GM18867 (cell line): Measurements from ENCODE around the gene CPXM1.

Source experiments
- ATAC-seq: cut with Tn5 transposase; IDR thresholded peaks from one replicate; pipeline ENCODE4 v1.9.1; 2021; ENCODE audit warnings: mild to moderate bottlenecking, moderate library complexity; ENCODE audit not compliant: unreplicated experiment

Gene CPXM1

DNA sequence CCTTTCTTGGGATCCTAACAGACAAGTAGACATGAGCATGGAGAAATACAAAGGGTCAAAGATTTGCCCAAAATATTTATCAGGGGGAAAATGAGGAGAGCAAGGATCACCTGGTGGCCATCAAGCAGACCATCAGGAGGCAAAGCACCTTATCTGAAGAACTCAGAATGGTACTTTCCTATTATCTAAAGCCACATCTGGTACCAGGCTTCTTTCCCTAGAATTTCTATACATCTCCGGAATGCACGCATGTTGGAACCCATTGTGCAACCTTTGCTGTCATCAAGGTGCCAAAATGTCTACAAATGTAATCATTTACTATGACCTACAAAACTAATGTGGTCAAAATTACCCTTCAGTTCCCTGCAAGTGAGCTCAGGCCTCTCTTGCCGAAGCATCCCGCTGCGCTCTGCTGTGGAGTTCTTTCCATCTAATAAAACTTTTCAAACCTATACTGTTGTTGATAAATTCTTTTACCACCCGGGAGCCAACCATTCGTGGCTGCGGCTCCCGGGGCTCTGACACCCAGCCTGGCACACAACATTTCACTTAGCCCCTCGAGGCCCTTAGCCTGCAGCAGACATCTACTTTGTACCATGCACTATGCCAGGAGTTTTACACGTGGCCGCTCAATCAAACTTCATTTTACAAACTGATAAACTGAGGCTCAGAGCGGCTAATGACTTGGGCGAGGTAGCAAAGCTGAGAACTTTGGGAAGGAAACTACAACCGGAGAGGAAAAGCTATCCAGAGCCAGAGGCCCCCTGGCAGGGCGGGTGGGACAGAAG is 3.8 kb upstream of the CPXM1 start:
- no peak for ATAC-seq

DNA sequence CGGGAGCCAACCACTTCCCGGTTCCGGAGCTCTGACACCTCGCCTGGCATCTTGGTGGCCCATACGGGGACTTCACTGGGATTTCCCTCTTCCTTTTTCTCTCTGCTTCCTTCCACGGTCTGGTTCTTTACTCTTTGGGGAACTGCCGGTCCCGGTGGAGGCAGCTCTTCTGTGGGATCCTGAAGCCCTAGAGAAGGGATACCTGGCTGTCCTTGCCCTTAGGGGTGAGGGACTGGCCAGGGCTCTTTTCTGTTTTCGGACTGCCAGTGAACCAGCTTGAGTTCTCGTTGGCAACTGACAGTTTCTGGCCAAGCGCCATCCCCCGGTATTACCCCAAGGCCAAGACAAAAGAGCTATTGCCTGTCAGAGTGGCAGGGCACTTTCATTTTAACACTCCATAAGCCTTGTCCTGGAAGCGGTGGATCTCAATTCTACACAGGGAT is 880 bp upstream of the CPXM1 start:
- no peak for ATAC-seq

DNA sequence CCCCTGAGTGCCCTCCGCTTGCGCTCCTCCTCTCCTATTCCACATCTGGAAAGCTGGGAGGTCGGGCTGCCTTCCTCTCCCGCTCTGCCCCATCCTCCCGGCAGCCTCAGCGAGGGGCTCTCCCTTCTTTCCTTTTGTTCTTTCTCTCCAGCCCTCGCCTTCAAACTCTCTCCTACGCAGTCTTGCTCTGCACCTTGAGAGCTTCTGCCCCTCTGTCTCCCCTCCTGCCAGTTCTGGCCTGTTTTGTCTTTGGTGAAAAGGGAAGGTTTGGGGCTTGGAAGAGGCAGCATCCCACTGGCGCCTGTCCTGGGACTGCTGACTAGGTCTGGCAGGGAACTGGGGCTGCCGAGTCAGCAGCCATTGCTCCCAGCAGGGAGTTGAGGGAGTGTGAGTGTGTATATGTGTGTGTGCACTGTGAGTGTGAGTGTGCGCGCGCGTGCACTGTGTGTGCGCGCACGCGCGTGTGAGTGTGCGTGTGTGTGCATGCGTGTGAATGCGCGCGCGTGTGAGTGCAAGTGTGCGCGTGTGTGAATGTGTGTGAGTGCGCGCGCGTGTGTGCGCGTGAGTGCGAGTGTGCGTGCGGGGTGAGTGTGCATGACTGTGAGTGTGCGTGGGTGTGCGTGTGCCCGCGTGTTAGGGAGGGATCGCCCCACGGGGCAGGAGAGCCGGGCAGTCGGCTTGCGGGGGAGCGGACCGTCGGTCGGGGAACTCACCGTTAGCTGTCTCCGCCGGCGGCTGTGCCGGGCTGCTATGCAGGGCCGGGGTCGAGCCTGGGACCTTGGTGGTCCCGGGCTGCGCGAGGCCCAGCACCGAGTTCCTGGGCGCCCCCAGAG is 523 bp downstream of the CPXM1 start:
- no peak for ATAC-seq

DNA sequence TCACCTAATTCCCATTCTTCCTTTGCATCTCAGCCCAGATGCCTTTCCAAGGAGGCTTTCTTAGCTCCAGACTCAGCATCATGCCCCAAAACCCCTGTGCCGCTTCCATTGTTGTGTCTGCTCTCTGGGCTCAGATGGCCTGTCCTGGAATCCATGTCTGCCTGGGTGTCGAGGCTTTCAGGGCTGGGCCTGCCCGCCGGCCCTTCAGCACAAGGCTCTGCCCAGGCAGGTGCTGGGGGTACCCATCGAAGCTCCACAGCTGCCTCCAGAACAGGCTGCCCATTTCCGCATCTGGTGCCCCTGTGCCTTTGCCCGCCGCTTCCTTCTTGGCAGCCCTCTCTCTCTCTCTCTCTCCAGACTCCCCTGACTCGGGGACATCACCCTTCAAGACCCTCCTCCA is 1.2 kb downstream of the CPXM1 start:
- no peak for ATAC-seq

DNA sequence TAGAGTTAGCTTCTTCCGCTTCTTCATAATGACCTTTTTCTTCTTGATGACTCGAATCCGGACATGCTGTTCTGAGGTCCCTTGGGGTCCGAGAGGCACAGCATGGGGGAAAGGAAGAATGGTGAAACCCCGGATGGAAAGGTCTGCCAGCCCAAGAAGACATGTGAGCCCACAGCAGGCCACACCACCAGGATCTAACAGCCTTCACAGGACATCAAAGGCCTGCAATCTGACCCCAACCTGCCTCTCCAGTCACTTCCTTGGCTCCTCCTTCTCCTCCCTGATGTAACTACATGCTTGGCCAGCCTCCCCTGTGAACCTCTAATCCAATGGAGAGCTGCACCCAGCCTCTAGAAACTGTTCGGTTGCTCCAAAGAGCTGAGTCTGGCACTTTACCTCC is 1.6 kb downstream of the CPXM1 start:
- ATAC-seq: no peak

DNA sequence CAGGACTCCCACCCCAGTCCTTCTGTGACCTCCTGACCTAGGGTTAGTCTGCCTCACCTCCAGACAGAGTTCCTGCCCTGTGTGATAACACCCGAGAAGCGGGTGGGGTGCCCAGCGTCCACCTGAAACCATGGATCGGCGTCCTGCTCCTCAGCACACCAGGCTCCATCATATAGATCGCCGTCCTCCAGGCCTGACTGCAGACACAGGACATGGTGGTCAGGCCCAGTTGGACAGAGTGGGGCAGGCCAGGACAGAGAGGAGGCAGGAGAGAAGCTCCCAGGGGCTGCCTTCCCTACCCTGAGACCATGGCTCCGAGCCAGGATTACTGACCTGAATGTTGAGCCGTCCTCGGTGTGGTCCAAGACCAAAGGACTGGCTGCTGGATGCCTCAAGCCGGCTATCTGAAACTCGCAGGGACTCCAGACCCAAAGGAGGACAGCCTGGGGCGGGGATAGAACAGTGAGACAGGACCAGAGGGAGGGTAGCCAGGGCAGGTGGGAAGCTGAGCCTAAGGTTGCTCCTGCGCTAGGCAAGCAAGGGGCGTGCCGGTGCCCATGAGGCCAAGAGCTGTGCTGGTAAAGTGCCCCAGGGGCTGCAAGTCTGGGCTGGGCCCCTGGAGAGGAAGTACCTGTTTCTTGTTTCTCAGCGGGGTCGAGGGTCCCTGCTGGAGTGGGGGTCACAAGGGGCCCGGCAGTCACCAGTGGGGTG is 2.2 kb downstream of the CPXM1 start:
- no peak for ATAC-seq

DNA sequence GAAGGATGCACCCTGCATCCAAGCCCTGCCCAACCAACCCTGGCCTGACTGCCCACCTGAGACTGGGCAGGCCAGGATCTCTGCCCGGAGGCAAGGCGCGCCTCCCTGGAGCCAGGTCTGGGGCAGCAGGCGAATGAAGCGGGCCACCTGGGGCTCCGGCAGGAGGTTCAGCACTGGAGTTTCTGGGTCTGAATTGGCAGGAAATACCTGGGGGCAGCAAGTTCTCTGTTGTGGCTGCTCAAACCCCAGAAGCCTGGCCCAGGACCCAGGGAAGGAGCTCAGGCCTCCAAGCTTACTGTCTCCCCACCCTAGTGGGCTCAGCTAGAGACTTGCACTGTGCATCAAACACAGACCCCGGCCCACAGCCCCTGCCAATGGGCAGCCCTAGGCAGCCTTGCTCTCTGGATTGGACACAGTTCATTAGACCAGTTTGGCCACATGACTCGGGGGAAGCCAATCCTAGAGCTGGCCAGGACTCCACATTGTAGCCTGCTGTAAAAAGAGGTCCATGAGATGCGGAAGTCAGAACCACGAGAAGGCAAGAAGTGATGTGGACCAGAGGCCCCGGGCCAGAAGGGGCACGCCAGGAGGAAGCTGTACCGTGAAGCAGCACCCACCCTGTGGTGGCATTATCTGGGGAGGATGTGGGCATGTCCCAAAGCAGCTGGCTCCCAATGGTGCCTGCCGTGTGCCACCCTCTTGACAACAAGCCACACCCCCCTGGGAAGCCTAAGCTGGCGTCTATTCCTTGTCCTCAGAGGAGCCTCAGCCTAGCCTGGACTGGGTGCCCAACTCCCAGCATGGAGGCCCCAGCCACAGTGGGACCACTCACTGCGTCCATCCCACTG is 3.1 kb downstream of the CPXM1 start:
- no peak for ATAC-seq

DNA sequence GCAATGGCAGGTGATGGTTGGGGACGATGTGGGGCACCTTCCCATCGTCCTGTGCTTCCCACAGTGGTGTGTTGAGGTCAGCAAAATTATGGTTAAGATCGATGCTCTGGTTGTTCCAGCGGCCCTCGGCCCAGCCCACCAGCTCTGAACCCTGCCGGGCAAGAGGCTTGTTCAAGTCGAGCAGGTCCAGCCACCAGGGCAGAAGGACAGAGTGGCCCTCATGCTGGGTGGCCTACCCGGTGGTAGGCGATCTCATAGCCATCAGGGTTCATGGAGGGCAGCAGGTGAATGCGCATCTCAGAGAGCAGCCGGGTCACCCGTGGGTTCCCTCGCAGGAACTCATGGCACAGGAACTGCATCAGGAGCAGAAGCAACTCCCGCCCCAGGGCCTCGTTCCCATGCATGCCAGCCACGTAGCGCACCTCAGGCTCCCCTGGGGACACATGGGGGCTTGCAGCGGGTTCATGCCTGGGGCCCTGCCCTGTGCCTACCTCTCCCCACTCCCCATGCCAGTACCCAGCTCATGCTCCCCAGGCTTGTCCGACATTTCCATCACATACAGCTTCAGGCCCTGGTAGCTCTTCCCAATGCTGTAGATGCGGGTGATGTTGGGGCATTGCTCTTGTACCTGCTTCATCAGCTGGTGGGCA is 4.3 kb downstream of the CPXM1 start:
- no peak for ATAC-seq

DNA sequence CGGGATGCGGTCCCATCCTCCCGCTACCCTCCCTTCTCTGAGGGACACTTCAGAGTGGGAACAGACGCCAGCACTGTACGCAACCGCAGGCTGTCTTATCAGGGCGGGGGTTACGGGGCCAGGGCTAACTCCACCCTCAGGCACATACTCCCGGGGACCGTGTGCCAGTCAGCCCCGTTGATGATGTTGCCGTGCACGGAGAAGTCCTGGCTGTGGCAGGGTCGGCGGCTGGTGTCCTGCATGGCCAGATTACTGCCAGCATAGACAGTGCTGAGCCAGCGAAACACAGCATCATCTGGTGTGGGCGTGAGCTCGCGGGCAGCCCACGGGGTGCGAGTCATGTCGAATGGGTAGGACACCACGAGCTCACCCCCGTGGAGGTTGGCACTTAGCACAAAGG is 5.0 kb downstream of the CPXM1 start:
- no peak for ATAC-seq

DNA sequence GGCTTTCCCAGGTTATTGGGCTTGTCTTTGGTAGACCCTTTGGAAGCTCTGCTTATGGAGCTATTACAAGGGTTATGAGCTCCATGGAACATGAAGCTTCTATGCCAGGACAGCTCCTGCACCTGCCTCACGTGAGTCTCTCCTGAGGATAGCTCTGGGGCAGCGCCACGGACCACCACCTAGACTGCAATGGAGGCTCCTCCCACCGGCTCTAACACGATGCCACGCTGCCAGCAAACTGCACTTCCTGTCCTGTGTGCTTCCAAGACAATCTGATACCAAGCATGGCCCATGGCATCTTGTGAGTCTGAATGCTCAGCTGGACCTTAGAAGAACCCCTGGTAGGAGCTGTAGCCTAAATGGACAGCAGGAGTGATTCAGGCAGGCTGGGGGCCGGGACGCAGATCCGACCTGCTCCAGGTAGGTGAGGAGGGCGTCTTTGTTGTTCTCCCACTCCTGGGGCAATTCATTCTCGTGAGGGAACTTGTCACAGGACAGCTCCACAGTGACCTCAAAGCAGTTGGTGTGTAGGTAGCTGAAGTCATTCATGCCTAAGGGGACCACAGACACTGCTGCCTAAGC is 5.5 kb downstream of the CPXM1 start:
- ATAC-seq: no peak

DNA sequence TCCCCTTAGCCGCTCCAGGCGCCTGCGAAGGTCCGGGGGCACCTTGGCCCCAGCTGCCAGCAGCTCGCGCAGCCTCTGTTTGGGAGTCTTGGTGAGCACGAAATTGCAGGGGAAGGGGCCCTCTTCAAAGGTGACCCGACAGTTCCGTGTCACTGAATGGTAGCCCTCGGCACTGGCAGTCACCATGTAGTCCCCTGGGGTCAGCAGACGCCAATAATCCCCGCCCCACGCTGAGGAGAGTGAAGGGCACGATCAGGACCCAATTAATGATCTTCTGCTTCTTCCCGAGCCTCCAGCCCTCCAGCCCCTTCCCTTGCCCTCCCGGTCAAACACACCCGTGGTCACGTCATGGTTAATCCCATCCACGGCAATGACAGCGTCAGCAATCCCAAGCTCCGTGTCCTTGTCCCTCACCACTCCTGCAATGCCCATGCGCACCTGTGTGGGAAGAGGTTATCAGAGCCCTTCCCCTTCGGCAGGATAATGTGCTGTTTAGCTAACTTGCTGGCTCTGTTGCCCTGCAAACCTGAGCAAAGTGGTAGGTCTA is 6.2 kb downstream of the CPXM1 start:
- ATAC-seq: no peak

DNA sequence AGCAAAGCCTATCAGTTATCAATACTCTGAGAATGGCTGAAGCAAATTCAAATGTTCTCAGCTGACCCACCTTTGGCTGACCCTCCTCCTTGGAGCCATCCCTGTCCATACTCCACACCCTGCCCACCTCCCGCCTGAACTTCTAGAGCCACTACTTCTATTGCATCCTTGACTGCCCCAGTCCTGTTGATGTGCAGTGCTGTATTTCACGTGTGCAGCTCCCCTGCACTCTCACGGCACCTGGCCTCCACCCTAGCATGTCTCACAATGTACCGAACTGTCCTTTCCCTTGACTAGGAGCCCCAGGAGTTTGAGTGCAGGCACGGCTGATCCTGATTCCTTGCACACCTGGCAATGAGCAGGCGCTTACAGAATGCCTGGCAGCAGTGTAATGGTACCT is 7.0 kb downstream of the CPXM1 start:
- ATAC-seq: no peak

DNA sequence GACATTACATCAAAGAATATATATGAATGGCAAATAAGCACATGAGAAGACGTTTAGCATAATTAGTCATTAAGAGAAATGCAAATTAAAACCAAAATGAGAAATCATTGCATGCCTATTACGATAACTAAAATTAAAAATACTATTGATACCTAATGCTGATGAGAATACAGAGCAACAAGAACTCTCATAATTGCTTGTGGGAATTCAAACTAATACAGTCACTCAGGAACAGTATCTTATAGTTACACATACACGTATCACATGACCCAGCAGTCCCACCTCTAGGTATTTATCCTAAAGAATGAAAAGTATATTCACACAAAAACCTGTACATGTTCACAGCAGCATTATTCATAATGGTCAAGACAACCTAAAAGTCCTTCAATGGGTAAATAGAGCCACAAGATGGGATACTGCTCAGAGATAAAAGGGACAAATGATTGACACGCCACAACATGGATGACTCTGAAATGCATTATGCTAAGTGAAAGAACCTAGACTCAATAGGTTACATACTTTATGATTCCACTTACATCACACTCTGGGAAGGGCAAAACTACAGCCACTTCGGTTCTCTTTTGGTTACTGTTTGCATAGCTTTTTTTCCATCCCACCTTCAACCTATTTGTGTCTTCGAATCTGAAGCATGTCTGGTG is 16.4 kb downstream of the CPXM1 start:
- no peak for ATAC-seq

DNA sequence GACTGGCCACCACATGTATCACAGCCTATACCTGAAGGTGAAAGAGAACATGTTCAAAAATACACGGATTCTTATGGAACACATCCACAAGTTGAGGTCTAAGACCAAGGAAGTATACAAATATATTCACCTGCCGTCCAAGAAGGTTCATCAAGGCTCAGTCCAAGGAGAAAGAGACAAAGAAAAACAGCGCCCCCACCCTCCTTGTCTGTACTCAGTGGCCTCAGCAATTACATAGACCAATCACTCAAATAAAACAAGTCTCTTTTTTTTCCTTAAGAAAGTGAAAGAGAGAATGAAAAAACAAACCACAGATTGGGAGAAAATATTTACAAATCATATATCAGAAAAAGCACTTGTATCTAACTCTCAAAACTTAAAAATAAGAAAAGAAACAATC is 19.5 kb downstream of the CPXM1 start:
- no peak for ATAC-seq

DNA sequence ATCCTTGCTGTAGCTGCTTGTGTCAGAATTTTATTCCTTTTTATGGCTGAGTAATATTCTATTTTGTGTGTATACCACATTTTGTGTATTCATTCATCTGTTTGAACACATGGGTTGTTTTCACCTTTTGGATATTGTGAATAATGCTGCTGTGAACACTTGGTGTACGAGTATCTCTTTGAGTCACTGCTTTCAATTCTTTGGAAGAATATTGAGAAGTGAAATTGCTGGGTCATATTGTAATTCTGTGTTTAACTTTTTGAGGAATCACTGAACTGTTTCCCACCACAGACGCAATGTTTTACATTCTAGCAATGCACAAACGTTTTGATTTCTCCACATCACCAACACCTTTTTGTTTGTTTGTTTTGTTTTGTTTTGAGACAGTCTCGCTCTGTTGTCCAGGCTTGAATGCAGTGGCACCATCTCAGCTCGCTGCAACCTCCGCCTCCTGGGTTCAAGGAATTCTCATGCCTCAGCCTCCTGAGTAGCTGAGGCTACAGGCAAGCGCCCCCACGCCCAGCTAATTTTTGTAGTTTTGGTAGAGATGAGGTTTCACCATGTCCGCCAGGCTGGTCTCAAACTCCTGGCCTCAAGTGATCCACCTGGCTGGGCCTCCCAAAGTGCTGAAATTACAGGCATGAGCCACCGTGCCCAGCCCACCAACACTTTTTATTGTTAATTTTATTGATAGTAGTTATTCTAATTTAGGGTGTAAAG is 21.7 kb downstream of the CPXM1 start:
- ATAC-seq: no peak

DNA sequence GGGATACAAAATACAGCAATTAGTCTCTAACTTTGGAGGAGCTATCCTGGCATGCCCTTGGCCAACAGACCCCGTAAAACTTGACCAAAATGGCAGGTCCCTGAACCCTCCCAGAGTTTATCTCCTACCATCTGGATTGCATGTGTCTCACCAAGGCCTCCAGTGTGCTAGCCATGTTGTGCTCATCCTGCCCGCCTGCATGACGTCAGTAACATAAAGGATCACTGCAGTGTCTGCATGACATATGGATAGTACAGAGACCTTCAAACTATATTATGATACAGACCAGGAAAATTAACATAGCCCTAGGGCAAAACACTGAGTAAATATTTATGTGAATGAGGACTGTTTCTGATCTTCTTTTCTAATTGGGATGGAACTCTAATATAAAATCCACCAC is 25.3 kb downstream of the CPXM1 start:
- ATAC-seq: no peak

DNA sequence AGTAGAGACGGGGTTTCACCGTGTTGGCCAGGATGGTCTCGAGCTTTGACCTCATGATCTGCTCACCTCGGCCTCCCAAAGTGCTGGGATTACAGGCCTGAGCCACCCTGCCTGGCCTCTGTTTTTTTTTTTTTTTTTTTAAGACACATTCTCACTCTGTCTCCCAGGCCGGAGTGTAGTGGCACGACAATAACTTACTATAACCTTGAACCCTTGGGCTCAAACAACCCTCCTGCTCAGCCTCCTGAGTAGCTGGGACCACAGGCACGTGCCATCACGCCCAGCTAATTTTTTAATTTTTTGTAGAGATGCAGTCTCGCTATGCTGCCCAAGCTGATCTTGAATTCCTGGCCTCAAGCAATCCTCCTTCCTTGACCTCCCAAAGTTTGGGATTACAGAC is 26.6 kb downstream of the CPXM1 start:
- no peak for ATAC-seq

DNA sequence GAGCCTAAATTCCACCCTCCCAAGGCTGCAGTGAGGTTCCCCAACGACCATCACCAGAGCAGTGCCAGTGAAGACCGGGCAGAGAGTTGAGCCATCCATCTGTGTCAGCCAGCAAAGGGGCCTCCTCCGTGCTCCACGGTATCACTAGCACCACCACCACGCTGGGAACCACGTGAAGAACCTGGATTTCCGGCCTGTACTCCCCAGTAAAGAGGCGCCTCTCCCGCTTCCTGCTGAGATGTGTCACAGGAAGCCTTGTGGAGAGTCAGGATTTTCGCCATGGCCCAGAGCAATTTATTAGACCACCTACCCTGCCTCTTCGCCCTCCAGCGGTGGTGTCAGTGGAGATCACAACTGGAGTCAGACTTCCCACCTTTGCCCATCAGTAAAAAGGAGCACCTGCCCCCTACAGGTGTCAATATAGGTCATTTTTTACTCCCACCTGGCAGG is 28.8 kb downstream of the CPXM1 start:
- no peak for ATAC-seq
